Thoracic aorta (tissue), 2 donors: Measurements from ENCODE around the gene SSC4D. TPM values are rescaled to one million over a fixed set of nuclear protein-coding genes. Genes with fewer than 3 reads are reported as not detected.

Source experiments
- ATAC-seq: fragments of 150-250 bp; one replicate; pipeline ENCODE4 v1.8.0; 2017; ENCODE audit warnings: low read depth; ENCODE audit not compliant: insufficient number of reproducible peaks, low FRiP score
- DNase-seq: peaks from one replicate; pipeline ENCODE4 v3.0.0-alpha.2; 2020; ENCODE audit warnings: low spot score
- H3K27ac ChIP-seq, 2 donors: fragments of 200-600 bp; sonication (generic); 1 replicate in 1 of 2; 2 replicates in 1 of 2; pipeline ENCODE4 v1.5.1; 2016; ENCODE audit warnings: mild to moderate bottlenecking in 2 of 2, moderate library complexity in 2 of 2
- H3K27me3 ChIP-seq: fragments of 200-600 bp; sonication (generic); replicated peaks from 2 replicates; pipeline ENCODE4 v1.6.0; 2016; ENCODE audit warnings: mild to moderate bottlenecking; ENCODE audit not compliant: insufficient read depth
- H3K36me3 ChIP-seq: fragments of 200-600 bp; sonication (generic); one replicate; pipeline ENCODE4 v1.5.1; 2016
- H3K4me1 ChIP-seq, 2 donors: fragments of 200-600 bp; sonication (generic); 1 replicate in 1 of 2; 2 replicates in 1 of 2; pipeline versions ENCODE4 v1.5.1 to v1.6.0; 2016; ENCODE audit warnings: low read depth in 2 of 2, mild to moderate bottlenecking in 1 of 2; ENCODE audit not compliant: control insufficient read depth in 1 of 2
- H3K4me3 ChIP-seq: fragments of 200-600 bp; sonication (generic); 2 replicates; pipeline ENCODE4 v1.5.1; 2016; ENCODE audit warnings: mild to moderate bottlenecking
- H3K9me3 ChIP-seq: fragments of 200-600 bp; sonication (generic); 2 replicates; pipeline ENCODE4 v1.5.1; 2016
- total RNA-seq, 2 donors: library from RNA; depleted of rRNA; stranded (reverse); fragments of >200 nt; gene quantifications; one replicate each; pipeline versions ENCODE4 v1.1.0 to v1.2.3, GENCODE V29; 2016
- TF ChIP-seq, protein P1 (sequence below): fragments of 200-600 bp; sonication (generic); IDR thresholded peaks from one replicate; pipeline ENCODE4 v1.5.1; 2019; ENCODE audit warnings: antibody characterized with exemption

Gene SSC4D
- total RNA-seq, 2 donors from 2014 or later: 1.5 to 3.2 TPM

DNA sequence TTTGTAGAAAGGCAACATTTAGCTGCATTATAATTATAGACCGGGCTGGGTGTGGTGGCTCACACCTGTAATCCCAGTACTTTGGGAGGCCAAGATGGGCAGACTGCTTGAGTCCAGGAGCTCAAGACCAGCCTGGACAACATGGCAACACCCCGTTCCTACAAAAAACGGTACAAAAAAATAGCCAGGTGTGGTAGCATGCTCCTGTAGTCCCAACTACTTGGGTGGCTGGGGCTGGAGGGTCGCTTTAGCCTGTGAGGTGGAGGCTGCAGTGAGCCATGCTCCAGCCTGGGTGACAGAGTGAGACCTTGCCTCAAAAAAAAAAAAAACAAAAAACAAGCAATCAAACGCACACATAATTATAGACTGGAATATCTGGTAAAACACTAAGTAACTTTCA, 55.8 kb downstream of the SSC4D start:
- ATAC-seq (no peak), DNase-seq (no peak)
- TF ChIP-seq, protein P1, sequence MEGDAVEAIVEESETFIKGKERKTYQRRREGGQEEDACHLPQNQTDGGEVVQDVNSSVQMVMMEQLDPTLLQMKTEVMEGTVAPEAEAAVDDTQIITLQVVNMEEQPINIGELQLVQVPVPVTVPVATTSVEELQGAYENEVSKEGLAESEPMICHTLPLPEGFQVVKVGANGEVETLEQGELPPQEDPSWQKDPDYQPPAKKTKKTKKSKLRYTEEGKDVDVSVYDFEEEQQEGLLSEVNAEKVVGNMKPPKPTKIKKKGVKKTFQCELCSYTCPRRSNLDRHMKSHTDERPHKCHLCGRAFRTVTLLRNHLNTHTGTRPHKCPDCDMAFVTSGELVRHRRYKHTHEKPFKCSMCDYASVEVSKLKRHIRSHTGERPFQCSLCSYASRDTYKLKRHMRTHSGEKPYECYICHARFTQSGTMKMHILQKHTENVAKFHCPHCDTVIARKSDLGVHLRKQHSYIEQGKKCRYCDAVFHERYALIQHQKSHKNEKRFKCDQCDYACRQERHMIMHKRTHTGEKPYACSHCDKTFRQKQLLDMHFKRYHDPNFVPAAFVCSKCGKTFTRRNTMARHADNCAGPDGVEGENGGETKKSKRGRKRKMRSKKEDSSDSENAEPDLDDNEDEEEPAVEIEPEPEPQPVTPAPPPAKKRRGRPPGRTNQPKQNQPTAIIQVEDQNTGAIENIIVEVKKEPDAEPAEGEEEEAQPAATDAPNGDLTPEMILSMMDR: no peak
- no peak overlapping the region for H3K27ac ChIP-seq
- no peaks in the 10 kb centered on the region for H3K9me3 ChIP-seq
- H3K4me1 ChIP-seq: peaks cover 30 to 57% of the 10 kb centered on the region in 2 donors
- H3K27me3 ChIP-seq: no peaks in the 10 kb centered on the region
- no peak overlapping the region for H3K4me3 ChIP-seq
- no peaks in the 10 kb centered on the region for H3K36me3 ChIP-seq

DNA sequence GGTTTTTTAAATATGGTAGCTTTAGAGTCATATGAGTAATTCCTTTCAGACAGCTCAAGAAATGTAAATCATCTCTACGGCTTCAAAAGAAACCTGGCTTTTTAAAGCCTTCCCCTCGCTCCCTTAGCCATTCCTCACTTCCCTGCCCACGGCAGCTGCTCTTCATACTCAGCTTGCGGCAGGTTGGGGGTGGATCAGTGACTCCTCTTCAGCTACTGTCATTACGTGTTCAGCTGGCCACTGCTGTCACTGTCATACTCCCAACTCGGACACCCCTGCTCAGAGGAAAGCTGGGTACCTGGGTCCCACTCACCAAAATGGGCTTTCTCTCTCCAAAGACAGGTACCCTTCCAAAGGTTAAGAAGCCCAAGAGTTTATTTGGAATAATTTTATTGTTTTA, 57.3 kb downstream of the SSC4D start:
- H3K27me3 ChIP-seq: no peaks in the 10 kb centered on the region
- H3K27ac ChIP-seq: no peak overlapping the region
- ATAC-seq: no peak
- DNase-seq: no peak
- H3K4me1 ChIP-seq: peaks cover 27 to 54% of the 10 kb centered on the region in 2 donors
- no peaks in the 10 kb centered on the region for H3K9me3 ChIP-seq
- peaks cover 1% of the 10 kb centered on the region for H3K36me3 ChIP-seq
- TF ChIP-seq, protein P1: no peak
- no peak overlapping the region for H3K4me3 ChIP-seq

DNA sequence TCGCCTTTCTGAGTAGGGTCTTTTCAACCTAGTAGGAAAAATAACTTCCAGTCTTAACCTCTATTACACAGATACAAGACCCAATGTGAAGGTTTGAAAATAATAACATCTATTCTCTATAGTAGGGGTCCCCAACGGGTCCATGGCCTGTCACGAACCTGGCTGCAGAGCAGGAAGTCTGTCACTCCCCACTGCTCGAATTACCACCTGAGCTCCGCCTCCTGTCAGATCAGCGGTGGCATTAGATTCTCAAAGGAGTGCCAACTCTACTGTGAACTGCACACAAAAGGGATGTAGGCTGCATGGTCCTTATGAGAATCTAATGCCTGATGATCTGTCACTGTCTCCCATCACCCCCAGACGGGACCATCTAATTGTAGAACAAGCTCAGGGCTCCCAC, 58.1 kb downstream of the SSC4D start:
- TF ChIP-seq, protein P1: no peak
- ATAC-seq (no peak), DNase-seq (no peak)
- H3K4me1 ChIP-seq: peaks cover 22 to 51% of the 10 kb centered on the region in 2 donors
- H3K9me3 ChIP-seq: no peaks in the 10 kb centered on the region
- H3K4me3 ChIP-seq: no peak overlapping the region
- H3K36me3 ChIP-seq: peaks cover 9% of the 10 kb centered on the region
- H3K27ac ChIP-seq: no peak overlapping the region
- H3K27me3 ChIP-seq: no peaks in the 10 kb centered on the region

DNA sequence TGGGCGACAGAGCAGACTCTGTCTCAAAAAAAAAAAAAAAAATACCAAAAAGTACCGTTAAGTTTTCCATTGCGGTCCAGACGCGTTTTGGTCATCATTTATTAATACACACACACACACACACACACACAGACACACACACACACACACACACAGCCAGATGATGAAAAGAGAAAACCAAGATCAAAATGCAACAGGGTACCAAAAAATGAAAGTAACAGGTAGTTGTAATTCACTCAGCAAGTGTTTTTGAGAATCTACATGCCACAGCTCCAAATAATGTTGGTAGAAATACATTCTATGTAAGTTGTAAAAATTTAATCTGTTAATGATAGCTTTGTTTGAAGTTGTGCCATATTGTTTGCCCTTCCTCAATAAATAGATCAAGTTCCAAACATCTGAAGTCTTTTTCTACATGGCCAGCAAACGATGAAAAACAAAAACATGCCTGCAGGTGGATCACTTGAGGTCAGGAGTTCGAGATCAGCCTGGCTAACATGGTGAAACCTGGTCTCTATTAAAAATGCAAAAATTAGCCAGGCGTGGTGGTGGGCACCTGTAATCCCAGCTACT, 60.1 kb downstream of the SSC4D start:
- Histone ChIP-seq H3K27me3 (no peaks in the 10 kb centered on the region), H3K4me3 (no peak overlapping the region), H3K4me1 (peaks cover 12 to 35% of the 10 kb centered on the region in 2 donors), H3K36me3 (peaks cover 16% of the 10 kb centered on the region), H3K9me3 (no peaks in the 10 kb centered on the region), H3K27ac (no peak overlapping the region)
- no peak for ATAC-seq
- TF ChIP-seq, protein P1: no peak
- no peak for DNase-seq

DNA sequence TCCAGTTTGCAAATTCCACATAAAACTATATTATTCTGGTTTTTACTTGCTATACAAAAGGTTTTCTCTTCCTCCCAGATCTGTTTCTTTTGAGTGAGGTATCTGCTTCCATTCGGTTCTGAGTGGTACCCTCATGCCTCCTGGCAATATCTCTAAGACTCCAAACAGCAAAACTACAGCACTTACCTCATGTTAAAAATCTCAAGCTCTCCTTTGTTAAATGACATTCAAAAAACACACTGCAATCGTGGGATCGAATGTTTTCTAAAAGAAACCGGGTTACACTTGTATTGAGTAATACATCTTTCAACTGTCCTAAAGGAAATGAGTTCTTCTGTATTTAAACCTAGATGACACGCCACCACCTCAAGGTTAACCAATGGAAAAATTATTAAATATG, 61.8 kb downstream of the SSC4D start:
- no peak for DNase-seq

More for the DNA sequence above, 61.8 kb downstream of the SSC4D start:
- Histone ChIP-seq H3K27ac (no peak overlapping the region), H3K27me3 (no peaks in the 10 kb centered on the region), H3K4me3 (no peak overlapping the region), H3K9me3 (no peaks in the 10 kb centered on the region), H3K4me1 (peaks cover 12 to 22% of the 10 kb centered on the region in 2 donors), H3K36me3 (peaks cover 23% of the 10 kb centered on the region)
- ATAC-seq: no peak
- TF ChIP-seq, protein P1: no peak
